ENCODE measurements around the gene FGD3.

DNA sequence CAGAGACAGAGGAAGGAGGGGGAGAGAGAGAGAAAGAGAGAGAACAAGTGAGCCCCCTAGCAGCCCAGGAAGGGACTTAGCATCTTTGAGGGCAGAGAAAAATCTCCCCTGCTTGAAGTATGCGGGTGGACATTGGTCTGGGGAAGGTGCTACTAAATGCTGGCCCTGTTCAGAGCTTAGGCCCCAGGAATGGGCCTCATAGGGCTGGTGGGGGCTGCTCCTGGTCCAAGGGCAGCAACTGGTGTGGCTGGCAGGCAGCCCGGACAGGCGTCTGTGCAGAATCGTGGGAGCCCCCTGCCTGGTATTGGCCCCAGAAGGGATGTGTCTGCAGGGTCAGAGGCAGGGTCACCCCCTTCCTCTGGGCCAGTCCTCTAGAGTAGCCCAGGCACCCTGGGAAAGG, 63.4 kb downstream of the FGD3 start:
- TF ChIP-seq YY1 (IDR thresholded peaks at IDR 0.05; ENCODE audit: insufficient read depth, insufficient read length) = no peak
- no peak for TF ChIP-seq ZNF274 (IDR thresholded peaks at IDR 0.05; ENCODE audit: low read depth, low read length)
